Erythroblast (primary cell): ENCODE data around the gene RIMBP2.

Experiments used
- DNase-seq, 2 experiments: peaks; one replicate each; lab custom pipeline; 2025; lab: John Stamatoyannopoulos, UW
- GATA1 ChIP-seq: IDR thresholded peaks from 2 replicates; pipeline ENCODE4 v1.6.1; 2011; ENCODE audit warnings: low read depth, mild to moderate bottlenecking, control low read depth, low read length, moderate library complexity
- POLR2A ChIP-seq: IDR thresholded peaks from 2 replicates; pipeline ENCODE4 v1.6.1; 2011; ENCODE audit warnings: mild to moderate bottlenecking, low read length

The RIMBP2 gene

DNA sequence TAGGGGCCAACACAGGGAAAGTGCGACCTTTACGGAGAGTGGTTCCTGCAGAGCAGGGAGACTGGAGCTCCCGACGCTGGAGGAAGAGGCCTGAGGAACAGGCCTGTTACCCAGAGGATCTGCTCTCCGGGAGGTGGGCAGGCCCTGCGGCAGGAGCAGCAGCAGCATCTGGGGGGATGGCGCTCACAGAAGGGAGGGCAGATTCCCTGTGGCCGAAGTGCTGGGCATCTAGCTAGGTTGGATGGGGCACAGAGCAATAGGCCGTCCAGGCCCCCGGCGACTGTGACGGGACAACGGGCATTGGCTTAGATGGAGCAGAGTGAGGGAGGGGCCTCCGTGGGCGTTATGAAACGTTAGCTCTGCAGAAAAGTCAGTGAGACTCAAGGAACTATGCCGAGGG, 242.8 kb downstream of the RIMBP2 start:
- DNase-seq = no peak
- TF ChIP-seq POLR2A = no peak
- TF ChIP-seq GATA1 = no peak

DNA sequence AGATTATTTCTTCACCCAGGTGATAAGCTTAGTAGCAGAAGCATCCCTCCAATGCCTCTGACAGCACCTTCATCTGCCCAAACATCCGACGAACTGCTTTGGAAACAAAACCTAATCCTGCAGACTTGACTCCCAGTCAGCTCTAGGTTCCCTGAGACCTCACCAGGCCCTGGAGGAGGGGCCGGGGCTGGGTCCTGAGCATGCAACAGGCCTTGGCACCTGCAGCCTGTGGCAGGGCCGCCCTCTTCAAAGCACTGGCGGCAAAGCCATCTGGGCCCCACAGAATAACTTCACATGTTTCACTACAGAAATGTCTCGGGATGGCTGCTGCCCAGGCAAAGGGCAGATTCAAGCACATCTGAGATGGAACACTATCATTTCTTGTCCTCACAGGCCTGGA, 245.1 kb downstream of the RIMBP2 start:
- TF ChIP-seq POLR2A (no peak), GATA1 (no peak)
- no peak for DNase-seq

GRCh38 chr12:130469552-130469951, 246.5 kb downstream of the RIMBP2 start:
- no peak for DNase-seq
- no peak for TF ChIP-seq GATA1
- TF ChIP-seq POLR2A = no peak

DNA sequence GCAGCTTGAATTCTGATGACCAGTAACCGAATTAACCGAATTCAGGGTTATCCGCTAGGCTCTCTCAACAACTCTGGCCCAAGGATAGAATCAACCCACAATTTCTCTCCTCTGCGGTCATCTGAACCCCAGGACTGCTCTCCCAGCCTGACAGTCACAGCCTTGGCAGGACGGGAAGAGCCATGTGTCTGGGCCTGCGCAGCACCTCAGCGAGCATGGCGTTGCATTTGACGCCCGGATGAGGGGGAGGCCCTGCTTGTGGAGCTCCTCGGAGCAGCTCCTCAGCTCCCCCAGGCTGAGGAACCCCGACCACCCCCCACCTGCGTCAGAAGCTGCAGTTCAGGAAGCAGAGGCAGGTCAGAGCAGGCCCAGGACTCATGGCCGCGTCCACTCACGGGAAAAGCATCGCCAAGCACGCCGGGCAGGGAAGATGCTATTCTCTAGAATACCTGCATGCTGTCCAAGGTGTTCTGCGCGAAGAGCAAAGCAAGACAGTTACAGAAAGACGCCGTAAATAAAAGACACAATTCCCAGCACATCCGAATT, 247.3 kb downstream of the RIMBP2 start:
- TF ChIP-seq GATA1 (no peak), POLR2A (no peak)
- DNase-seq = no peak

DNA sequence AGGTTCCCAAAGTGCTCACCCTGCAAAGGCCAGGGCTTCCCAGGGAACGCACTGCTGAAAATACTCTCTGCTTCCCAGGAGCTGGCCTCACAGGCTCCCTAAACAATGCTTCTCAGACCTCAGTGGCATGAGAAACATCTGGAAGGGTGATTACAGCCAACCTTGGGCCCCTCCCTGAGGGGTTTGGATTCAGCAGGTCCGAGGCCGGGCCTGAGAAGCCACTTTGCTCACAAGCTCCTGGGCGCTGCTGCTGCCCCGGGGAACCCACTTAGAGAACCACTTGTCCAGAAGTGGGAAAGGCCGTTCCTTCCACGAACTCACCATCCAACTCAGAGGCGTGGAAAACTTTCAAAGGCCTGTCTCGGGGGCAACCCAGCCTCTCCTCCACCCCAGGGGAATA, 247.9 kb downstream of the RIMBP2 start:
- DNase-seq = no peak
- TF ChIP-seq POLR2A = no peak
- TF ChIP-seq GATA1 = no peak

GRCh38 chr12:130465626-130466025, 250.5 kb downstream of the RIMBP2 start:
- no peak for TF ChIP-seq GATA1
- TF ChIP-seq POLR2A = no peak
- no peak for DNase-seq

DNA sequence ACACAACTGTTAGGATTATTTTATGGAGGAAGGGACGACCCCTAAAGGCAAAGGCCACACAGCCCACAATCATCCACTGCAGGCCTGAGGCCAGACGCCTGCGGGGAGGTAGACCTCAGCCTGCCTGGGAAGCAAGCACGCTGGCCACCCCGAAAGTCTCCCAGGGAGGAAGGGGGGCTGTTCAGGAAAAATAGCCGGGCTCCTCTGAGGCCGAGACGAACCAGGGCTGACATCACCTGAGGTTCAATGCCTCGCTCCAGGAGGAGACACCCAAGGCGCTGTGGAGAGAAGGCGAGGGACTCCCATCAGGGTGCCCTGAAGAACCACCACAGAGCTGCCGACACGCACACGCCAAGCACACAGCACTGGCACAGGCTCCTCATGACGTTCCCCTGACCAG, 251.1 kb downstream of the RIMBP2 start:
- TF ChIP-seq POLR2A (no peak), GATA1 (no peak)
- no peak for DNase-seq

DNA sequence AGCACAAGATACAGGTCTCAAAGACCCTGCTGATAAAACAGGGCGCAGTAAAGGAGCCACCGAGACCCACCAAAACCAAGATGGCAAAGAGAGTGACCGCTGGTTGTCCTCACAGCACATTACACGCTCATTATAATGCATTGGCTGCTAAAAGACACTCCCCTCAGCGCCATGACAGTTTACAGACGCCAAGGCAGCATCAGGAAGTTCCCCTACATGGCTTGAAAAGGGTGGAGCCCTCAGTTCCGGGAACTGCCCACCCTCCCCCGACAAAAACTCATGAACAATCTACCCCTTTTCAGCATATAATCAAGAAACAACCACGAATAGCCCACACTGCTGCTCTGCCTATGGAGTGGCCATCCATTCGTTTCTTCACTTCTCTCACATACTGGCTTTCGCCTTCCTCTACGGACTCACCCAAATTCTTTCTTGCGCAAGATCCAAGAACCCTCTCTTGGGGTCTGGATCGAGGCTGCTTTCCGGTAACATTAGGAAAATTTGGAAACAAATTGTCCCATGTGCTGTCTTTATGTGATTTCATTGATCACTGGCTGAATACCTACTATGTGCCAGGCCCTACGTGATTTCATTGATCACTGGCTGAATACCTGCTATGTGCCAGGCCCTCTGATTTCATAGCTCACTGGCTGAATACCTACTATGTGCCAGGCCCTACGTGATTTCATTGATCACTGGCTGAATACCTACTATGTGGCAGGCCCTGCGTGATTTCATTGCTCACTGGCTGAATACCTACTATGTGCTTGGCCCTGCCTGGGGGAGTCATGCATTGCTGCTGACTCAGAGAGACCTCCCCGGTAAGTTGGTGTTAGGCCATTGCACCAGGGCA, 252.1 kb downstream of the RIMBP2 start:
- DNase-seq = no peak
- TF ChIP-seq GATA1 (no peak), POLR2A (no peak)

DNA sequence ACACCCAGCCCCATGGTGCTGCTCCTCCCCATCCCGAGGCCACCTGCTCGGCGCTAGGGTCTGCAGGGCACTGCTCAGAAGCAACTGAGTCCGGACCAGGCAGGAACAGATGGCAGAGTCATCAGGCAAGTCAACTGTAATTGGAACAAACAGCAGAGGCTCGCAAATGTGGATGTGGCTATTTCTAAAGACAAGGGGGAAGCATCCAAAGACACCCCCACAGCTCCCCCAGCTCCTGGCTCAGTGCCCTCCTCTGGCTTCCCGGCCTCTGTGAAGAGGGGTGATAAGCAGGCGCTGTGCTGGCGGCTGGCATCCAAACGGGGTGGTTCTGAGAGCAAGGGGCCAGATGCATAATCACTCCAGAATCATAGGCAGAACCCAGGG, 252.8 kb downstream of the RIMBP2 start:
- DNase-seq = no peak
- TF ChIP-seq POLR2A (no peak), GATA1 (no peak)

DNA sequence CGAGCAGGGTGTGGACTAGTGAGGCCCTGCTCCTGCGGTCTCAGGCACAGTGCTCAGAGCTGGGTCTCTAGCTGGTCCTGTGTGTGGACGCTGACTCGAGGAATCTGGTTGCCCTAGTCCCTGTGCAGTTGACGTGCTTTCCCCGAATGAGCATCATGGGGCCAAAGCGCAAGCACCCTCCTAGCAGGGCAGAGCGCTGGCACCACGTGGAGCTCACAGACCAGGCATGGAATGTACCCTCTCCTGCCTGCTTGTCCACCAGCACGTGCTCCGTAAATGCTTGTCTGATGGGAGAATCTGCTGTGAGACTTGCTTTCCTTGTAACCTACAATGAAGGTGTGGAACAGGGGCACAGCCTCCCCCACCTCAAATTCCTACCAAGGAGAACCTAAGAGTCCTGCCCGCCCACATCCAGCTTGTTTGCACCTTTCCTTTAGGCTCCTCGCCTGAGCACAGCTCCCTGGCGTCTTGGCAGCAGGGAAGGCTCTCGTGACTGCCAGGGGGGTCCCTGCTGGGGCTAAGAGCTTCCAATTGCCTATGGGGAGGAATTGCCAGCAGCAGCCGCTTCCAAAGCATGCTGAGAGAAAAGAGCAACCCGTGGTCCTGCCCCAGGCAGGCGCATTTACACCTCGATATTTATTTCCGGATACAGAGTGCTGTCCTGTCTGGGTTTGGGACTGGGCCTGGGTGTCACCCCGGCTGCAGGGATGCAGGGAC, 253.4 kb downstream of the RIMBP2 start:
- TF ChIP-seq POLR2A = no peak
- no peak for TF ChIP-seq GATA1
- no peak for DNase-seq

DNA sequence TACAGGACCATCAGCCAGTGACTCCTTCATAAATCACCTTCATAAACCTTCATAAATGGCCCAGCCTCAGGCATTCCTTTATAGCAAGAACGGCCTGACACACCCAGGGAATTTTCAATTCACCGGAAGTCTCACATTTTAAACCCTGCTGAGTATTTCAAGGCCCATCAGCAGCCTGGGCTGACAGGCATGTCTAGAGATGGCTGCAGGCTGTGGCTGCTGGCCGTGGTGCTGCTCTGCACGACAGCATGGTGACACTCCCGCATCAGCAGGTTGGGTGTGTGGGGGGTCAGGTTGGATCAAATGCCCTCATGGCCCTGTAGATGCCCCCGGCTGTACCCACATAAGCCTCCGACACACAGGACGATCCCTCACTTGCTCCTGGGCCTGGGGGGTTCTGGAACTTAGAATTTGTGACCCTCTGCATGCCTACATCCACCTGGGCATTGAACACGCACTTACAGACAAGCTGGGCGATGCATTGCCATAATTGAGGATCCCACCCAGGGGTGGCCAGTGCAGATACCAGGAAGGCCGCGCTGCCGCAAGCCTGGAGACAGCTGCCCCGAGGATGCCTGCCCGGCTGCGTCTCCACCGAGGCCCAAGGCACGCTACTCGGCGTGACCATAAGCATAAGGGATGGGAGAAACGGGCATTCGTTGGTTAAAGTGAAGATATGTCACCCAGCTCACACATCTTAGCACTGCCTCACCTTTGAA, 254.1 kb downstream of the RIMBP2 start:
- no peak for DNase-seq
- TF ChIP-seq POLR2A (no peak), GATA1 (no peak)

- DNase-seq = no peak
- TF ChIP-seq POLR2A (no peak), GATA1 (no peak)
Measured at GRCh38 chr12:130461447-130461815, 254.7 kb downstream of the RIMBP2 start.

DNA sequence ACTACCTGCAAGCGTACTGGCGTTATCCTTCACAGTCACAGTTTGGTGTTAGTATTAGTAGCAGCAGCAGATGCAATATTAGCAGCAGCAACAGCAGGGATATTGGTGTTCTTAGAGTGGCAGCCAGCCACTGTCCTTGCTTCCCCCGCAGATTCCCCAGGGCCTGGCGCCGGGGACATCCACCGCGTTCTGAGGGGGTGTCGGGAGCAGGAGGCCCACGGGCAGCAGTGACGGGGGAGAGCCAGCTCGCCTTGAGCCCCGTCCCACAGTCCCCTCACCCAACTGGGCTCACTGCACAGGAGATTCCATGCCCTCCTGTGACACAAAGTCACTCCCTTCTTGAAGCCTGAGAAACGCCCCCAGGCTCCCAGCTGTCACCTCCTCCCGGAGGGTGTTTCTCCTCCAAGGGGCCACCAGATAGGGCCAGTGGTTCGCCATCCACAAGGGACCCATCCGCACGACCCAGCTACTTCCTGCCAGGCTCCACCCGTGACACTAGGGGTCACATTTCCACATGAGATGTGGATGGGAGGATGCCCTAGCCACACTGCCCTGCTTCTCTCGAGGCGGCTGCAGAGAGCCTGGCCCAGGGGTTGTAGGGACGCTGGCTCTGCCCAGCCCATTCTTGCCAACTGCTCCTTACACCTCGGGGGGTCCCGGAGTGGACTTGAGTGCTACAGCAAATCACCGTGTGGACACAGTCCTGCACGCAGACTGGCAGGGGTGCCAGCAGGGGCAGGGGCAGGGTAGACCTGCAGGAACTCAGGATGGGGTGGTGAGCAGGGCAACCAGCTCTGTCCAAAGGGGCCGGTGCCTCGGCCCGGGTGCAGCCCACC, 255.3 kb downstream of the RIMBP2 start:
- no peak for TF ChIP-seq GATA1
- TF ChIP-seq POLR2A = no peak
- DNase-seq = no peak
